GM19372 (cell line): ENCODE measurements around the gene RPE65.
"Not testable (repeated sequence)": the region's sequence is repeated elsewhere in the genome, so short reads cannot be mapped to it uniquely, and the experiment has no call there.

ENCODE experiments used
- ATAC-seq: cut with Tn5 transposase; IDR thresholded peaks from one replicate; pipeline ENCODE4 v1.9.1; 2021; ENCODE audit warnings: mild to moderate bottlenecking, low read depth, moderate library complexity; ENCODE audit not compliant: unreplicated experiment

The RPE65 gene

DNA sequence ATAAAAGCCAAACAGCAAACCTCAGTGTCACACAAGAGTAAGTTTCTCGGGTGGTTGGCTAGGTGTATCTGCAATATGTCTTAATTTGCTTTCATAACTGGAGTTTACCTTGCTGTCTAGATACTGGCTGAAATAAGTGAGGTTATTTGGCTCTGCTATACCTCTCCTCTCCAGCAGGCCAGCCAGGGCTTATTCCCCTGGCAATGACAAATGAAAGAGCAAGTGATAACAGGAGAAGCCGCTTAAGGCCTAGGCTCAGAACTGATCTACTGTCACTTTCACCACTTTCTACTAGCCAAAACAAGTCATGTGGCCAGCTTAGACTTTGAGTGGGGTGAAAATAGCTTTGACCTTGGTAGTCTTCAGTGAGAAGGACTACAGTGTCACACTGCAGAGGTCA, 4.8 kb upstream of the RPE65 start:
- ATAC-seq, result no peak

DNA sequence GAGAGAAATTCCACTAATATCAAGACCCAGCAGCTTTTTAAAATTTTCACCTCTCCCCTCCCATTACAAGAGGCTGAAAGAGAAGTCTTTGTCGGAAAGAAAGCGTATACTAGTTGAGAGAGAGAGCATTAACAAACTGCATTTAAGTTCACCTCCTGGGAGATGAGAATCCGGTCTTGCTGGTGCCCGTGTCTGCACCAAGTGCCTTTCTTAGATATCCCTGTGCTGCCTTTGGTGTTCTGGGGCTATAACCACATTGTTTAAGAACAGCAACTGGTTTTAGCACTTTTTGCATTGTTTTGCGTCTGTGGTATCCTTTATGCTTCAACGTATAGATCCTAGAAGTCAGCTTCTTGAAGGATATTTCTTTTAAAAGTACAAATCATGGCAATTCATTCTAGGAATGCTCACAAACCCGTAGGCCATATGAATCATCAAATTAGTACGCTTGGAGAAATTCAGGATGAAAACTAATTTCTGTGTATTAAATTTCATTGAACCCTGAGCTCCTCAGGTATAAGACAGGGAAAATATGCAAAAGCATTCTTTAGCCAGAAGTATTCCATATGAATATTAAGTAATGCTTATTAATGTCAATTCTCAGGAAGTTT, 3.4 kb upstream of the RPE65 start:
- ATAC-seq, result no peak

GRCh38 chr1:68448365-68448764, 1.4 kb downstream of the RPE65 start:
- ATAC-seq, result no peak

DNA sequence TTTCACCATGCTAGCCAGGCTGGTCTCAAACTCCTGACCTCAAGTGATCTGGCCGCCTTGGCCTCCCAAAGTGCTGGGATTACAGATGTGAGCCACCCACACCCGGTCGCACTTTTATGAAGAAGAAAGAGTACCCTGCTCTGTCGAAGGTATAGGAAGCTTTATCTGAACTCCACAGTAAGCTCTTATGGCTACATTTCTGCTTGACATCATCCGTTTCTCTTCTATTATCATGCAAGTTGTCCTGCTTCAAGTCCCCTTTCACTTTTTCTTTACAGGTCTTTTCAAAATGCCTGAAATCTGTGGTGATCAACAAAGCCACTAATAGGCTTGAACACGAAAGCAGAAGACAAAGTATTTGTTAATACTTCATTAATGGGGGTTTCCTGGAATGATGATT, 4.0 kb downstream of the RPE65 start:
- ATAC-seq, result no peak

GRCh38 chr1:68442822-68443556, 6.8 kb downstream of the RPE65 start:
- ATAC-seq, result peak; percentile 77

DNA sequence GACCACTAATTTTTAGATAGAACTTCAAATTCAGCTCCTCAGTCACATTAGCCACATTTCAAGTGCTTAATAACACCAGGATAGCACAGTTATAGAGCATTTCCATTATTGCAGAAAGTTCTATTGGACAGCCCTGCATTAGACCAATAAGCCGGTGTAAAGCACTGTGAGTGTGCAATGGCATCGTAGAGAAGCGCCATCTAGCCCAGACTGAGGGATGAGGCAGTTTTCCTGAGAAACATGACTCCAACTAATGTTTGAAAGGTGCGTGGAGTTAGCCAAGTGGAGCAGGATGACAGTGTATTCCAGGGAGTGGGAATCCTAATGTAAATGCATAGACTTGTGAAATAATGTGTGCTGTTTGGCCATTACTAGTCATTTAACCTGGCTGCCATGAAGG, 7.7 kb downstream of the RPE65 start:
- no peak for ATAC-seq

GRCh38 chr1:68438310-68438709, 11.4 kb downstream of the RPE65 start:
- ATAC-seq, result no peak

- ATAC-seq, result no peak
These were observed 16.4 kb downstream of the RPE65 start for GRCh38 chr1:68433395-68433794.

DNA sequence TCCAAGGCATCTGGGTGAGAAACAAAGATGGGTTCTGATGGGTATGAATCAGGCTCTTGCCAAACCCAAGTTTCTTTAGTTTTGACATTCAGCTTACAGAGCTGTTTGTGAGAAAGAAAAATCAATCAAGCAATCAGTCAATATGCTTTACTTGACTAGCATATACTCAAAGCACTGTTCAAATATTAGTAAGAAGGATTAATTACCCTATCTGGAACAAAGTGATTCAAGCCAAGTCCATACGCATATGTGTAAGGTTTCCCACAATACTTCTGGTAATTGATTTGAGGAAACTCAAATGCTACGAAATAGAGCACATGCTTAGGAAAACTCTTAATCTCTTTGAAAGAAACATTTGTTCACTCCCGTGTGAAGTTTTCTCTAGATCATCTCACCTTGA, 18.7 kb downstream of the RPE65 start:
- ATAC-seq, result no peak

DNA sequence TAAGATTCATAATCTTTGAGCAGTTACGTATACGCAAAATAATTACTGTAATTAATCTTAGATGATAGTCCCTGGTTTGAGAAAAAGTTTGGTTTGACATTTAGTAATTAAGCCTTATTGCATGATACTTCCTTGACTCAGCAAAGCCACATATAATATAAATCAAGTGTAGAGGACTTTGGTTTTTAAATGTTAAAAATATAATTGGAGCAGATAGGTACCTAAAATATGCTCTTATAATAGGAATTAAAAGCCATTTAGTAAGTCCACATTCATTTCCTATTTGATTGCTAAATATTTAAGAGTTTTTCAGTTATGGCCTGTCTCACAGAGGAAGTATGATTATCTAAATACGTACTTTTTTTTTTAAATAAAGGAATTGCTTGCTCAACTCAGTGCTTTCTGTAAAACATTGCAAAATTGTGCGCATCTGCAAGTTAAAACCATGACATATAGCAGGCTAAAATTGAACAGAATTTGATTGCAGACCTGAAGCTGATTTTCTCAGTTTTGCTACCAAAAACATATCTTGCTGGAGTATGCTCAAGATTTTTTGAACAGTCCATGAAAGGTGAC, 20.4 kb downstream of the RPE65 start:
- no peak for ATAC-seq

DNA sequence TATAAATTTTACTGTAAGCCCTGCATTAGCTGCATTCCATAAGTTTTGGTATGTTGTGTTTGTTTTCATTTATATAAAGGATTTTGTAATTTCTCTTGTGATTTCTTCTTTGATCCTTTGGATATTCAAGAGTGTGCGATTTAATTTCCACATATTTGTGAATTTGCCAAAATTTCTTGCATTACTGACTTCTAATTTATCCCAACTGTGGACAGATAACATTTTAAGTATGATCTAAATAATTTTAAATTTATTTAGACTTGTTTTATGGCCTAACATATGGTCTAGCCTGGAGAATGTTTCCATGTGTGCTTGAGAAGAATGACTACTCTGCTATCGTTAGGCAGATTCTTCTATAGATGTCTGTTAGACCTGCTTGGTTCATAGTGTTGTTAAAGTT, 23.2 kb downstream of the RPE65 start:
- no peak for ATAC-seq

GRCh38 chr1:68421350-68421749, 28.4 kb downstream of the RPE65 start:
- ATAC-seq, result no peak

- no peak for ATAC-seq
These were observed 40.3 kb downstream of the RPE65 start for GRCh38 chr1:68409426-68409825.

GRCh38 chr1:68401506-68401905, 48.2 kb downstream of the RPE65 start:
- no peak for ATAC-seq

DNA sequence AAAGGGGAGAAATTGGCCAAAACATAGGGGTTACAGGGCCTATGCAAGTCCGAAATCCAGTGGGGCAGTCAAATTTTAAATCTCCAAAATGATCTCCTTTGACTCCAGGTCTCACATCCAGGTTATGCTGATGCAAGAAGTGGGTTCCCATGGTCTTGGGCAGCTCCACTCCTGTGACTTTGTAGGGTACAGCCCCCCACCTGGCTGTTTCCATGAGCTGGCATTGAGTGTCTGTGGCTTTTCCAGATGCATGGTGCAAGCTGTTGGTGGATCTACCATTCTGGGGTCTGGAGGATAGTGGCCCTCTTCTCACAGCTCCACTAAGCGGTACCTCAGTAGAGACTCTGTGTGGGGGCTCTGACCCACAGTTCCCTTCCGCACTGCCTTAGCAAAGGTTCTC, 54.2 kb downstream of the RPE65 start:
- not testable (repeated sequence) for ATAC-seq

DNA sequence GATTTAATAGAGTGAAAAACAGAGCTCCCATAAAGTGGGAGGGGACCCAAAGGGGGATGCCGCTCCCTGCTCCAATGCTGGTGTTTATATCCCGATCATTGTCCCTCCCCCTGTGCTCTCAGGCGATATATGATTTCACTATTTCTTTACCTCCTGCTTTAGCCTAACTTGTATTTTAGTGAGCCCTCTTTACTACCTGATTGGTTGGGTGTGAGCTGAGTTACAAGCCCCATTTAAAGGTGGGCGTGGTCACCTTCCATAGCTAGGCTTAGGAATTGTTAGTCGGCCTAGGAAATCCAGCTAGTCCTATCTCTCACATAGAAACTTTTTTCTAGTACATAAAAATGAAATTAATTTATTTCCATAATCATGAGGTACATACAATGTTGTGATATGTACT, 57.3 kb downstream of the RPE65 start:
- ATAC-seq, result not testable (repeated sequence)

GRCh38 chr1:68385798-68386524, 63.8 kb downstream of the RPE65 start:
- ATAC-seq, result not testable (repeated sequence)

- ATAC-seq, result no peak
These were observed 64.8 kb downstream of the RPE65 start for GRCh38 chr1:68384872-68385411.

GRCh38 chr1:68384321-68384813, 65.4 kb downstream of the RPE65 start:
- ATAC-seq, result no peak

GRCh38 chr1:68383092-68383491, 66.7 kb downstream of the RPE65 start:
- ATAC-seq, result no peak

- ATAC-seq, result no peak
These were observed 70.7 kb downstream of the RPE65 start for GRCh38 chr1:68379085-68379478.
